ENCODE data around the gene PADI1.
A peak's percentile ranks its signal among the peaks of the same experiment; 100 is the strongest.
"Not testable (repeated sequence)": the region's sequence is repeated elsewhere in the genome, so short reads cannot be mapped to it uniquely, and the experiment has no call there.

Gene PADI1

DNA sequence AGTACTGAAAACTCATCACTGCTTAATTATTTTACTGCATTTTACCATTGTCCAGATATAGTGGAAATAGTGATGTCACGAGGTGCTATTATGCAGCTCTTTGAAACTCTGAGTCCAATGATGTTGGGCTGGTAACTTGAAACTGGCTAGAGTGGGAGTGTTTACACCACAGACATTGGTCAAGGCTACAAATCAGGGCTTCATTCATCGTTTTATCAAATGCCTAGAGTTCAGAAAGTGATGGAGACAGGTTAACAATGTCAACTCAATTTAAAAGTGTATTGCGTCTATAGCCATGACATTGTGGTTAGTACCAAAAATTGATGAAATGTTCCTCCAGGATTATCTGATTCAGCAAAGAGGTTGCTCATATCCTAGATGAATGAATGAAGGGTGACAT is 12.7 kb downstream of the PADI1 start:
- no peak for DNase-seq (ENCODE audit: low read depth in 2 of 2)

DNA sequence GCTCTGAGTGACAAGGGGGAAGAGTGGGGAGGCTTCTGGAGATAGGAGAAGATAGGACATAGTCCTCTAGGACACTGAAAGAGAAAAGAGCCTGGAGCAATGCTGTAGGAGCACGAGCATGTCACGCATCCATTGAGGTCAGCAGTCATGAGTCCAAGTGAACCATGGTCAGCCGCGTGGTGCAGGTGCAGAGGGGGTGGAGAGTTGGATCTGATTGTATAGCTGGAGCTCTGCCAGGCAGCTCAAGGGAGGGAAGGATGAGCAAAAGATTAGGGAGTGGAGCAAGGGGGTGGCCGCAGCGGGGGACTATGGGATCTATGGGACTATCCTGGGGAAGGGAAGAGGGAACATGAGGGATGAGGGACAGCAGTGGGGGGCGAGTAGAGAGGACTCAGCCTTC is 14.0 kb downstream of the PADI1 start:
- DNase-seq (ENCODE audit: low read depth in 2 of 2), result no peak

DNA sequence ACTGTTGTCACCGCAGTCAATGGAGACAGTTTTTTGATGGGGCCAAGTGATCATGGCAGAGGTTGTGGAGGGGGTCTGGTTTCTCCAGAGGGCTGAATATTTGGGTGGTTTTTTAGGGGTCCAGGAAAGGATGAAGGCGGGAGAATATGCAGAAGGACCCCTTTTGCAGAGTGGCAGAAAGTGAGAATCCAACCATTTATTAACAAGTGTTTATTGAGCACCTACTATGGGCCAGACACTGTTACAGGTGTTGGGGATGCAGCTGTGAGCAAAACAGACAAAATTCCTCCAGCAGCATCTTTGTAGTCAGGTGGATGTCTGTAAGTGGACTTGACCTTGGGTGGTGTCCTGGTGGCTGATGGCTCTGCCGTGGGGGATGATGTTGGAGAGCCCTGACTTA is 15.4 kb downstream of the PADI1 start:
- no peak for DNase-seq (ENCODE audit: low read depth in 2 of 2)

DNA sequence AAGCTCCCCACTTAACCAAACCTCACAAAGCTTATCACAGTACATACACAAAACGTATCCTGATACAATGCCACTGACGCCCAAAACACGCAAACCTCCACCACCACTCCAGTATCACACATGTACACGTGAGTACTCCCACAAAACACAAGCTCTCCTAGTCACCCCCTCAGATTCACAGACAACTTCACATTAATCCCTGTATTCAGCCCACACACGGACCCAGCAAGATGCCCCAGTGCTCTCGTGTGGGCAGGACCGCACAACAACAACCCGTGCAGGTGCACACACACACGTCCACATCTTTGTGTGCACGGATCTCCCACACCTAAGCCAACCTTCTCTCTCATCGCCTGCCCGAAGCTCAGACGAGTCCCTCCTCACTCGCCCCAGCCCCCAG is 17.6 kb downstream of the PADI1 start:
- DNase-seq (ENCODE audit: low read depth in 2 of 2), result no peak

DNA sequence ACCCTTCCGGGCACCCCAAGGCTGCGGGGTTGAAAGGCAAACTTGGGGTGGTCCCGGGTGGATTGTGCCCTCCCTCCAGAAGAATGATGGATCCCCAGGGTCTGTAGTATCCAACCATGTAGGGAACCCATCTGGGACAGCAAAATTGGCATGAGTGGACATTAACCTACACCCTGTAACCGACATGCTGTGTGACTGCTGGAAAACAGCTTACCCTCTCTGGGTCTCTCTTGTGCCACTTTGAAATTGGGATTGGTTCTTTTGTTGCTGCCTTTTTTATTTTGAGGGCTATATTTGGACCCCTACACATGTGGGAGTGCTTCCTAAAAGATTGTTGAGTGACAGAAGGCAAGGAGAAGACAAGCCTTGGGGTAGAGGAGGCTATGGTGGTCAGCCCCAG is 19.5 kb downstream of the PADI1 start:
- DNase-seq (ENCODE audit: low read depth in 2 of 2), result no peak

DNA sequence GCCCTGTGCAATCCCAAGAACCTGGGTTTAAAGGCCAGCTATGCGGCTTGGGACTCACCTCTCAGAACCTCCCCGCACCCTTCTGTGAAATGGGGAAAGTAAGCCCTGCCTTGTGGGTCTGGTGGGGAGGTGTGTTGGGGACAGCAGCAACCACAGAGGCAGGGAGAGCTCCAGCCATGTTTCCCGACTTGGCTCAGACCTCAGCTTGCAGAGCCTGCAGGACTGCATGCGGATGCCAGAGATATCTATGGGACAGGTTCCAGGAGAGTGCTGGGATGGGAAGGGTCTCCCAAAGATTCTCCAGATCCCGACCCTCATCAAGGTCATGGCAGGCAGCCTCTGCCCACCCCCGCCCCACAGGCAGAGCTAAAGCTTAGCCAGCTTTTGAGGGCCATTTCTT is 20.2 kb downstream of the PADI1 start:
- DNase-seq (ENCODE audit: low read depth in 2 of 2), result no peak

DNA sequence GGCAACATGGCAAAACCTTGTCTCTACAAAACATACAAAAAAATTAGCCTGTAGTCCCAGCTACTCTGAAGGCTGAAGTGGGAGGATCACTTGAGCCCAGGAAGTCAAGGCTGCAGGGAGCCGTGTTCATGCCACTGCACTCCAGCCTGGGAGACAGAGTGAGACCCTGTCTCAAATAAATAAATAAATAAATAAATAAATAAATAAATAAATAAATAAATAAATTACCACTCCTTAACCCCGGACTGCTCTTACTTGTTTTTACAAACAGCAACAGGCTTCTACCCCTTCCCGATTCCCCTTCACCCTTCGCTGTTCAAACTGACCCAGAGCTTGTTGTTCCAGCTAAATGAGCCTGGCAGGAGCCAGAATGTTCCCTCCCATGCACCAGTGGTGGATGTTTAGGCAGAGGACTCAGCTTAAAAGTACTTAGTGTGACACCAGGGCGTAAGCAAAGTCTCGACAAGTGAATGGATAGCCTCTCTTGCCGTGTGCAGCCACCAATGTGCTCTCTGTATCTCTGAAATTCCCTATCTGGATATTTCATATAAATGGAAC is 22.5 kb downstream of the PADI1 start:
- no peak for DNase-seq (ENCODE audit: low read depth in 2 of 2)

DNA sequence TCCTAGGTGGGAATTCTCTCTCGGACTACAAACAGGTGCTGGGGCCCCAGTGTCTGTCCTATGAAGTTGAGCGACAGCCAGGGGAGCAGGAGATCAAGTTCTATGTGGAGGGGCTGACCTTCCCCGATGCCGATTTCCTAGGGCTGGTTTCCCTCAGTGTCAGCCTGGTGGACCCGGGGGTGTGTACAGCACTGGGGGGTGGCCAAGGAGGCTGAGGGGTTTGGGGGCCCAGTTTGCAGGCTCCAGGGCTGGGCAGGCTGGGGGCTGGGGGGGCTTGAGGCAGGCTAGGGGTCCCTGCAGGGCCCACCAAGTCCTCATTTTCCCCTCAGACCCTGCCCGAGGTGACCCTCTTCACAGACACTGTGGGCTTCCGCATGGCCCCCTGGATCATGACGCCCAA is 23.7 kb downstream of the PADI1 start:
- no peak for DNase-seq (ENCODE audit: low read depth in 2 of 2)

DNA sequence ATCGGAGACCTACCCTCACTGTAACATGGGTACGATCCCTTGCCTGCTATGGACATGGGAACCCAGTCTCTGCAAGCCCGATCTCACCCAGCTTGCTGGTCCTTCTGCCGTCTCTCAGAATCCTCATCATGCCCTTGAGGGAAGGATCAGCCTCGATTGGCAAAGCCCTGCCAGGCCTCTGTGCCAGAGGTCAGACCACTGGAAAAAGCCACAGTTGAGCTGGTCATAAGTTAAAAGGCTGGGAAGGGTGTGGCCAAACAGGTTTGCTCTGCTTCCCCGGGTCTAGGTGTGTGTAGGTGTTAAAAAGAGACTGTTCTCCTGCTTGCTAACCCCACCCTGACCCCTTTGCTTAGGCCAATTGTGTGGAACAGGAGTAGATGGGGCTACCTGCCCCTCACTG is 24.5 kb downstream of the PADI1 start:
- DNase-seq (ENCODE audit: low read depth in 2 of 2), result no peak

DNA sequence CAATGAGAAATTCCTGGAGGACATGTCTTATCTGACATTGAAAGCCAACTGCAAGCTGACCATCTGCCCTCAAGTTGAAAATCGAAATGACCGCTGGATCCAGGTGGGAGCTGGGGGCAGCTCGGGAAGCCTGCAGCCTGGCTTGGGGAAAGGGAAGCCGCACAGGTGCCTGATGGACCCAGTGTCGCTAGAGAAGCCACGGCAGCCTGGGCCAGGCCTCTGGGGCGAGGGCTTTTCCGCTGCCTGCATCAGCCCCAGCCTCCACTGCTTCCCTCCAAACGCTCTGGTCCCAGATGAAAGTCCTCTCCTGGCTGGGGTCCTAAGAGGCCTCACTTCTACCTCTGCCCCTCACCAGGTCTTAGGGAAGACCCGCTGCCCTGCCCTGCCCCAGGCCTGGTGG is 25.2 kb downstream of the PADI1 start:
- no peak for DNase-seq (ENCODE audit: low read depth in 2 of 2)

DNA sequence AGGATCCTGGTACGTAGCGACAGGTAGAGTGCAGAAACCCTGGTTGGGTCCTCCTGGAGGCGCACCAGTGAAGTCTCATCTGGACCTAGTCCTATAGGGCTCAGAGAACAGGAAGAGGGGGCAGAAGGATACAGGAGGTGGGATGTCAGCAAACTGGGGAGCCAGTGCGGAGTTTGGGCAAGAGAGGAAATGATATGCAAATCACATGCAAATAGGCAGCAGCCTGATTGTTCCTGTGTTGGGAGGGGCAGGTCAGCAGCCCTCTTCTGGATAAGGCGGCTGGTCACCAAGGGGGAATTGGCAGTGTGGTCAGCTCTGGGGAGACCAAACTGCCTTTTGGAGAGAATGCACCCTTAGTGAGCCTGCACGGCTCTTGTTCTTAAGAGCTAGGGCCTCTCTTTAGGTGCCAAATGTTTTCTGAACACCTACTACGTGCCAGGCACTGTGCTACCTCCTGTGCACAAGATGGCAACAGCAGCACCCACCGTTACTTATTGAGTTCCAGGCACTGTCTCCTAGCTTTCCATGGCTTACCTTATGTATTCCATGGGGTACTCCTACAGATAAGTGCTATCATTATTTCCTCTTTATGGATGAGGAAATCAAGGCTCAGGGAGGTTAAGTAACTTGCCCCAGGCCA is 25.9 kb downstream of the PADI1 start:
- no peak for DNase-seq (ENCODE audit: low read depth in 2 of 2)

DNA sequence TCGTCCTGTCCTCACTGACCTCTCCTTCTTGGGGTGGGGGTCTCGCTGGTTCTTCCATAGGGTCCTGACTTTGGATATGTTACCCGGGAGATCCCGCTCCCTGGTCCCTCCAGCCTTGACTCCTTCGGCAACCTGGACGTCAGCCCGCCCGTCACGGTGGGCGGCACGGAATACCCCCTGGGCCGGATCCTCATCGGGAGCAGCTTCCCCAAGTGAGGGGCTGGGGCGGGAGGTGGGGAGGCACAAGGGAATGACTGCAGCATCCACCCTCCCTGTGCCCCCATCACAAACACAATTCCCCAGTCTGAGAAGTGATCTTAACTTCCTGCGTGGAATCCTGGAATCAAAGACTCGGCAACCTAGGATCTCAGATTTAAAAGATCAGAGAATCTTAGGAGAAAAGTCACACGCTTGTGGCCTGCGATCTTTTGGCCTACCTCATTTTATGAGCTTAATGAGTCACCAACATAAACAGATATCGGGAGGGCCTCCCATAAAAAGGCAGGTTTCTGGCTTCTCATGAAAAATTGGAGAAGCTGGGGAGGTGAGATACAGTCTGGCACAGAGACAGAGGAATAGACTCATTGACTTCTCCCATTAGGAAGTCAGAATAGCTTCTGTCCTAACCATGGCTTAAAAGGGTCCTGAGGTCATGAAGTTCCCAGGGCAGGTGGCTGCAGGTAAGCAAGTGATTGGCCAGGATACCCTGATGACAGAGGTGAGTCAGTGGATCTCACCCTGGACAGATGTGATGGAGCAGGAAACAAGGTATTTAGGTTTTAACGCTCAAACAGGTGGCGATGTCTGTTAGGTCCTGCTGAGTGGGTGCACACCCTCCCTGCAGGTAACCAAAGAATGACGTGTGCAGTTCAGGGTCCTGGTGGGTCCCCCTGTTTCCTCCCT is 28.1 kb downstream of the PADI1 start:
- no peak for DNase-seq (ENCODE audit: low read depth in 2 of 2)

DNA sequence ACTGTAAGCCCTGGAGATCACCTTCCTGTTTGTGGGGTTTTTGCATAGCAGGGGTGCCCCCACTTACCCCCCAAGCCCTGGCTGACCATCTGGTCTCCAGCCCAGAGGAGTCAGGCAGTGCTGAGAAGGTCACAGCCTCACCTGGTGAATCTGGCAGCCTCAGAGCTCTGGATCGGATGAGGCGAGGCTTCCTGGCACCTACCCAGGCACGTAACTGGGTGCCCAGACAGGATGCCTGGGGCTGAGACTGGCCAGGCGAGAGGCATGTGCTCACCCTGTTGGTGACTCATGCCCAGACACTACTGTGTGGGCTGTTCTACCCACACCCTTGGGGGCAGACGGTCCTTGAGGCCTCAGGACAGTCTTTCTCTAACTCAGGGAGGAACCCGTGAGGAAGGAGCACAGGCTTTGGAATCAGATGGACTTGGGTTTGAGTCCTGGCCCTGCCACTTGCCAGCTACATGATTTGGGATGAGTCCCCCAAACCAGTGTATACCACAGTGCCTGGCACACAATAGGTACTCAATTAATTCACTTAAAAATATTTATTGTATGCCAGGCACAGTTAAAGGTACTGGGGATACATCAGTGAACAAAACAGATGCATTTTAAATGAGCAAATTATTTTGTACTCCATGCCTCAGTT is 28.9 kb downstream of the PADI1 start:
- DNase-seq (ENCODE audit: low read depth in 2 of 2), result no peak

DNA sequence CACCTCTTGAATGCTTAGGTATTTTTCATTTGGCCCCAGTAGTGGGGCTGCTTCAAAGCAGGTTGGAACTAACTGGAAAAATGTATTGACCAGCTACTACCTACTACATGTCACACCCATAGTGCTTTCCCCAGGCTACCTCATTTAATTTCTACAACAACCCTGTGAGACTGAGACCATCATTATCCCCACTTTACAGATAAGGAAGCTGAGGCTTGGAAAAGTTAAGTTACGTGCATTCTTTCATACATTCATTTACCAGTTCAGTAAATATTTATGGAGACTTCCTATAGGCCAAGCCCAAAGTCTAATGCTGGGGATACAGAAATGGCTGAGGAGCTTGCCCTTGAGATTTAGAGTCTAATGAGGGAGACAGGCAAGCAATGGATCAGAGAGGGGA is 29.5 kb downstream of the PADI1 start:
- no peak for DNase-seq (ENCODE audit: low read depth in 2 of 2)

DNA sequence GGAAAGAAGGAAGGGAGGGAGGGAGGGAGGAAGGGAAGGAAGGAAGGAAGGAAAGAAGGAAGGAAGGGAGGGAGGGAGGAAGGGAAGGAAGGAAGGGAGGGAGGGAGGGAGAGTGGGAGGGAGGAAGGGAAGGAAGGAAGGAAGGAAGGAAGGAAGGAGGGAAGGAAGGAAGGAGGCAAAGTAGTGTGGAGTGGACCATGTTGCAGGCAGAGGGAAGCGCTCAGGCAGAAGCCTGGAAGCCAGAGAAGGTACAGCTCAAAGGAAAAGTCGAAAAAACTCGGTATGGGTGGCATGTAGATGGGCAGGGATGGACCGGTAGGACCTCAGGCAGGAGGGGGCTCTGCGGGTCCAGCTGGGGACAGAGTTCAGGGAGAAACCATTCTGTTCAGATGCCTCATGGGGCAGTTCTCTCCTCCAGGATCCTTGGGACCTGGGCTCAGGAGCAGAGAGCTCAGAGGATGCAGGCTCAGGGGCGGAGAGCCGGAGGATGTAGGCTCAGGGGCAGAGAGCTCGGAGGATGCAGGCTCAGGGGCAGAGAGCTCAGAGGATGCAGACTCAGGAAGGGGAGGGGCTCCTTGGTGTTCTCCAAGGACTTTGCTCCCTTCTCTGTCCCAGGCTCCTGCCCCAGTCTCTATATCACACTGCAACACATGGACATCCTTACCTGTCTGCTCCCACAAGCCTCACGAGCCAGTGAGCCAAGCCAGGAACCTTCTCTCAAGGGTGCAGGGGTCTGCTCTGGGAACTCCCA is 30.4 kb downstream of the PADI1 start:
- DNase-seq (ENCODE audit: low read depth in 2 of 2), result no peak

DNA sequence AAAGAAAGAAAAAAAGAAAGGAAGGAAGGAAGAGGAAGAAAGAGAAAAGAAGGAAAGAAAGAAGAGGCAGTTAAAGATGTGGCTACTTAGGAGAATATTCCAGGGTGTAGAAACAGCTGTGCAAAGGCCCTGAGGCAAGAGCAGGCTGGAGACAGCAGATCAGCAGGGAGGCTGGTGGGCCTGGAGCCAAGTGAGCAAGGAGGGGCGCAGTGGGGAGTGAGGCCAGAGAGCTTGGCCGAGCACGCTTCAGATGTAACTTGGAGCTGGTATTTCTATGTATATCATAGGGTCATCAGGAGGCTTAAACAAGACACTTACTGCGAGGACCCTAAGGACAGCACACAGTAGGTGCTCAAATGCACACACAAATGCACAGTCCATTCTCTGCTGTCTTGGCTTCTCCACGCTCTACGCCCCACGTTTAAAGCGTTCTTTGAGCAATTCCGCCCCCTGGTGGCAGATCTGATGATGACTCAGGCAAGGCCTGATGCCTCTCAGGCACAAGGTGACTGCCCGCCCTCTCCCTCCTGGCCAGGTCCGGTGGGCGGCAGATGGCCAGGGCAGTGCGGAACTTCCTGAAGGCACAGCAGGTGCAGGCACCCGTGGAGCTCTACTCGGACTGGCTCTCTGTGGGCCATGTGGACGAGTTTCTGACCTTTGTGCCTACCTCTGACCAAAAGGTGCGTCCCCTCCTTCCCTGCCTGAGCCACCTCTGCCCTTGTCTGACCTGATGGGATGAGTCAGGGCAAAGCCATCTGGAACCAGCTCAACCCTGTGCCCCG is 32.0 kb downstream of the PADI1 start:
- DNase-seq (ENCODE audit: low read depth in 2 of 2), result peak; percentile 83 to 89

DNA sequence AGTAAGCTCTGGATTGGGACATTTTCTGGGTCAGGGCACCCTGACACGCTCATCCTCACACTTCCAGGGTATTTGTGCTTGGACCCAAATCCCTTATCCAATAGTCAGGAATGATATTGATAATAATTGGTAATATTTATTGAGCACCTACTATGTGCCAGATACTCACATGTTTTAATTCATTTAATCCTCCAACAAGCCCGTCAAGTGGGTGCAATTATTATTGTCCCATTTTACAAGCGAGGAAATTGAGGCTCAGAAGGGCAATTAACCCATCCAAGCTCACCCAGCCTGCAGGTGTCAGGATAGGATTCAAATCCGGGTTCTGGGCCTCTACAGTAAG is 32.6 kb downstream of the PADI1 start:
- no peak for DNase-seq (ENCODE audit: low read depth in 2 of 2)

DNA sequence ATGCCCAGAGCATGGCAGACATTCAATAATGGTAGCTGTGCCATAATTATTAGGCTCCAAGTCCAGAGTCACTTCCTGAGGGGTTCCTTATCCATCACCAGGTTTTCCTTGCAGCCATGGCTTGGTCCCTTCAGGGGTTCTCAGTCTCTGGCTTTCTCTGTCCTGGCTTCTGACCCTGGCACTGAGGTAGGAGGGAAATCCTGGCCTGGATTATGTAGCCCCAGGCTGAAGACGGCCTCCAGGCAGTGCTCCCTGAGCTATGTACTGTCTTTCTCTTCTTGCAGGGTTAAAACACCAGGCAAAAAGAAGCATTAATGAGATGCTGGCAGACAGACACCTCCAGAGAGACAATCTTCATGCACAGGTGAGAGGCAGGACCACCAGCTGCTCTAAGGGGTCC is 34.5 kb downstream of the PADI1 start:
- no peak for DNase-seq (ENCODE audit: low read depth in 2 of 2)

DNA sequence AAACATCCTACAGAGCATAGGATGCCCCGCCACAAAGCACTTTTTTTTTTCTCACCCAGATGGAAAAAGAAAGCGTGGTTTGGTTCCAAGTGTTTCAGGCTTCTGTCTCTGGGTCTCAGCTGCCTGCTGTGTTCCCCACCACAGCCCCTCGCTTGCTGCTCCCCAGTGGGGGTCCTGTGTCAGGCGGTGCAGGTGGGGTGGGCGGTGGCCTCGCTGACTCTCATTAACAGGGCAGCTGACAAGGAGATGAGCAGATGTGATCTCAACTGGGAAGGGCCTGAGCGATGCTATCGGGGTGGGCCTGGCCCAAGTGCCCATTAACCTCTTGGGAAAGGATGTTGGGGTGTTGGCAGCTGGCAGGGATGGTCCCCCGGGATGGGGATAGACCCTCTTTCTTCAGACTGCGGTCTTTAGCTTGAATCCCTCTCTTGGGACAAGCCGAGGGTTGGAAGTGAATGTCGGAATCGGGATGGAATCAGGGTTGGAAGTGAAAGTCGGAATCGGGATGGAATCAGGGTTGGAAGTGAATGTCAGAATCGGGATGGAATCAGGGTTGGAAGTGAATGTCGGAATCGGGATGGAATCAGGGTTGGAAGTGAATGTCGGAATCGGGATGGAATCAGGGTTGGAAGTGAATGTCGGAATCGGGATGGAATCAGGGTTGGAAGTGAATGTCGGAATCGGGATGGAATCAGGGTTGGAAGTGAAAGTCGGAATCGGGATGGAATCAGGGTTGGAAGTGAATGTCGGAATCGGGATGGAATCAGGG is 36.3 kb downstream of the PADI1 start:
- DNase-seq (ENCODE audit: low read depth in 2 of 2), result not testable (repeated sequence)

DNA sequence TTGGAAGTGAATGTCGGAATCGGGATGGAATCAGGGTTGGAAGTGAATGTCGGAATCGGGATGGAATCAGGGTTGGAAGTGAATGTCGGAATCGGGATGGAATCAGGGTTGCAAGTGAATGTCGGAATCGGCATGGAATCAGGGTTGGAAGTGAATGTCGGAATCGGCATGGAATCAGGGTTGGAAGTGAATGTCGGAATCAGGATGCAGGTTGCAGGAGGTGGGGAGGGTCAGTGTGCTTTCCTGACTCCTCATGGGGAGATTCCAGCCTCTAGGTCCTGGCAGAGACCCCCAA is 36.8 kb downstream of the PADI1 start:
- DNase-seq (ENCODE audit: low read depth in 2 of 2), result not testable (repeated sequence)

DNA sequence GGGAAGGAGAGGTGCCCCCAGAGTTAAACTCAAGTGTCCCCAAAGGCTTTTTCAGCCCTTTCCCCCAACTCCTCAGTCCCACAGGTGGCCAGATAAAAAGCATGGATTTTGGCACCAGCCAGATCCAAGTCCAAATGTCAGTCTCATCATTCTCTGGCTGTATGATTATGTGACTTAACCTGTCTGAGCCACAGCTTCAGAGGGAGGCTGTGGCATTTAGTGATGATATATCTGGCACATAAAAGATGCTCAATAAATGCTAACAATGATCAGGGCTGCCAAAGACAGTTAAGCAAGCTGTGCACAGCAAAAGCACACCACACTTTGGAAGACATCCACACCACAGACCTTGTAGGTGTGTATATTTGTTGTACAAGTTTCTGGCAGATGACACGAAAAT is 38.3 kb downstream of the PADI1 start:
- DNase-seq (ENCODE audit: low read depth in 2 of 2), result no peak
